HL-60 (cell line): ENCODE results near the gene MOCS1.

Experiments
- GABPA ChIP-seq: IDR thresholded peaks from 2 replicates; pipeline ENCODE4 v1.6.1; 2012; ENCODE audit warnings: low read depth
- POLR2AphosphoS5 ChIP-seq: IDR thresholded peaks from 2 replicates; pipeline ENCODE4 v1.6.1; 2012; ENCODE audit warnings: low read depth
- TF ChIP-seq, protein P1 (sequence below): IDR thresholded peaks from one replicate; pipeline ENCODE4 v1.5.1; 2011; ENCODE audit warnings: low read length, control low read depth, inconsistent platforms; ENCODE audit not compliant: insufficient read depth

DNA sequence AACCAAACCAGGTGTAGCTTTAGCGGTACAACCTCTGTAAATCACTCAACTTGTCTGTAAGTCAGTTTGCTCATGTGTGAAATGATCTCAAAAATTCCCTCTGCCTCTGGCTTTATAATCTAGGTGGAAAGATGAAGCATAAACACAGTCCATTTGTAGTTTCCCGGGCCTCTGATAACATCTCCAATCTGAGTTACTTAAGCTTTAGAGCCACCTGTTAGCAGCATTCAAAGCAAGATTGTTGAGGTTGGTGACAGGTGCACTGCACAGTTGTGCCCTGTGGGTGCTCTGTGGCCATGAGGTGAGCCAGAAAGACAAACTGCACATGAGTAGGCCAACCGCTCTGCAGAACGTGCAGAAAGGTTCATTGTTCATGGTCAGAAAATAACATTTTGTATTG, 53.7 kb downstream of the MOCS1 start:
- TF ChIP-seq, protein P1, sequence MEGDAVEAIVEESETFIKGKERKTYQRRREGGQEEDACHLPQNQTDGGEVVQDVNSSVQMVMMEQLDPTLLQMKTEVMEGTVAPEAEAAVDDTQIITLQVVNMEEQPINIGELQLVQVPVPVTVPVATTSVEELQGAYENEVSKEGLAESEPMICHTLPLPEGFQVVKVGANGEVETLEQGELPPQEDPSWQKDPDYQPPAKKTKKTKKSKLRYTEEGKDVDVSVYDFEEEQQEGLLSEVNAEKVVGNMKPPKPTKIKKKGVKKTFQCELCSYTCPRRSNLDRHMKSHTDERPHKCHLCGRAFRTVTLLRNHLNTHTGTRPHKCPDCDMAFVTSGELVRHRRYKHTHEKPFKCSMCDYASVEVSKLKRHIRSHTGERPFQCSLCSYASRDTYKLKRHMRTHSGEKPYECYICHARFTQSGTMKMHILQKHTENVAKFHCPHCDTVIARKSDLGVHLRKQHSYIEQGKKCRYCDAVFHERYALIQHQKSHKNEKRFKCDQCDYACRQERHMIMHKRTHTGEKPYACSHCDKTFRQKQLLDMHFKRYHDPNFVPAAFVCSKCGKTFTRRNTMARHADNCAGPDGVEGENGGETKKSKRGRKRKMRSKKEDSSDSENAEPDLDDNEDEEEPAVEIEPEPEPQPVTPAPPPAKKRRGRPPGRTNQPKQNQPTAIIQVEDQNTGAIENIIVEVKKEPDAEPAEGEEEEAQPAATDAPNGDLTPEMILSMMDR, result no peak
- TF ChIP-seq POLR2AphosphoS5, result no peak
- TF ChIP-seq GABPA, result no peak
